Ishikawa (cell line): ENCODE measurements around the gene SMARCB1.

Experiments used
- CEBPB ChIP-seq: IDR thresholded peaks from 2 replicates; pipeline ENCODE4 v1.6.1; 2012
- CREB1 ChIP-seq: IDR thresholded peaks from 2 replicates; pipeline ENCODE4 v1.6.1; 2012; ENCODE audit warnings: low read depth
- EGR1 ChIP-seq: IDR thresholded peaks from 2 replicates; pipeline ENCODE4 v1.6.1; 2012
- EP300 ChIP-seq: IDR thresholded peaks from 2 replicates; pipeline ENCODE4 v1.6.1; 2012; ENCODE audit warnings: borderline replicate concordance
- FOXM1 ChIP-seq: IDR thresholded peaks from 2 replicates; pipeline ENCODE4 v1.6.1; 2012; ENCODE audit warnings: low read depth, borderline replicate concordance
- NFIC ChIP-seq: IDR thresholded peaks from 2 replicates; pipeline ENCODE4 v1.6.1; 2012
- RAD21 ChIP-seq: IDR thresholded peaks from 2 replicates; pipeline ENCODE4 v1.6.1; 2012; ENCODE audit warnings: low read depth
- TAF1 ChIP-seq: IDR thresholded peaks from 2 replicates; pipeline ENCODE4 v1.6.1; 2012; ENCODE audit warnings: low read depth, mild to moderate bottlenecking
- TCF12 ChIP-seq: IDR thresholded peaks from 2 replicates; pipeline ENCODE4 v1.6.1; 2012; ENCODE audit warnings: low read depth
- TEAD4 ChIP-seq: IDR thresholded peaks from 2 replicates; pipeline ENCODE4 v1.6.1; 2012
- USF1 ChIP-seq: IDR thresholded peaks from 2 replicates; pipeline ENCODE4 v1.6.1; 2012
- YY1 ChIP-seq: IDR thresholded peaks from 2 replicates; pipeline ENCODE4 v1.6.1; 2012; ENCODE audit warnings: low read depth
- ZBTB7A ChIP-seq: IDR thresholded peaks from 2 replicates; pipeline ENCODE4 v1.6.1; 2012; ENCODE audit warnings: low read depth
- TF ChIP-seq, protein P1 (sequence below): IDR thresholded peaks from 2 replicates; pipeline ENCODE4 v1.6.1; 2012; ENCODE audit warnings: low read depth, mild to moderate bottlenecking
- TF ChIP-seq, protein P2 (sequence below): IDR thresholded peaks from 2 replicates; pipeline ENCODE4 v1.6.1; 2012

SMARCB1 gene

GRCh38 chr22:23800297-23801237 lies 13.8 kb downstream of the SMARCB1 start:
- TF ChIP-seq TAF1 (no peak), EGR1 (no peak), ZBTB7A (no peak), NFIC (no peak)

GRCh38 chr22:23801238-23801821 lies 14.6 kb downstream of the SMARCB1 start:
- TF ChIP-seq, protein P1, sequence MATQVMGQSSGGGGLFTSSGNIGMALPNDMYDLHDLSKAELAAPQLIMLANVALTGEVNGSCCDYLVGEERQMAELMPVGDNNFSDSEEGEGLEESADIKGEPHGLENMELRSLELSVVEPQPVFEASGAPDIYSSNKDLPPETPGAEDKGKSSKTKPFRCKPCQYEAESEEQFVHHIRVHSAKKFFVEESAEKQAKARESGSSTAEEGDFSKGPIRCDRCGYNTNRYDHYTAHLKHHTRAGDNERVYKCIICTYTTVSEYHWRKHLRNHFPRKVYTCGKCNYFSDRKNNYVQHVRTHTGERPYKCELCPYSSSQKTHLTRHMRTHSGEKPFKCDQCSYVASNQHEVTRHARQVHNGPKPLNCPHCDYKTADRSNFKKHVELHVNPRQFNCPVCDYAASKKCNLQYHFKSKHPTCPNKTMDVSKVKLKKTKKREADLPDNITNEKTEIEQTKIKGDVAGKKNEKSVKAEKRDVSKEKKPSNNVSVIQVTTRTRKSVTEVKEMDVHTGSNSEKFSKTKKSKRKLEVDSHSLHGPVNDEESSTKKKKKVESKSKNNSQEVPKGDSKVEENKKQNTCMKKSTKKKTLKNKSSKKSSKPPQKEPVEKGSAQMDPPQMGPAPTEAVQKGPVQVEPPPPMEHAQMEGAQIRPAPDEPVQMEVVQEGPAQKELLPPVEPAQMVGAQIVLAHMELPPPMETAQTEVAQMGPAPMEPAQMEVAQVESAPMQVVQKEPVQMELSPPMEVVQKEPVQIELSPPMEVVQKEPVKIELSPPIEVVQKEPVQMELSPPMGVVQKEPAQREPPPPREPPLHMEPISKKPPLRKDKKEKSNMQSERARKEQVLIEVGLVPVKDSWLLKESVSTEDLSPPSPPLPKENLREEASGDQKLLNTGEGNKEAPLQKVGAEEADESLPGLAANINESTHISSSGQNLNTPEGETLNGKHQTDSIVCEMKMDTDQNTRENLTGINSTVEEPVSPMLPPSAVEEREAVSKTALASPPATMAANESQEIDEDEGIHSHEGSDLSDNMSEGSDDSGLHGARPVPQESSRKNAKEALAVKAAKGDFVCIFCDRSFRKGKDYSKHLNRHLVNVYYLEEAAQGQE: no peak

DNA sequence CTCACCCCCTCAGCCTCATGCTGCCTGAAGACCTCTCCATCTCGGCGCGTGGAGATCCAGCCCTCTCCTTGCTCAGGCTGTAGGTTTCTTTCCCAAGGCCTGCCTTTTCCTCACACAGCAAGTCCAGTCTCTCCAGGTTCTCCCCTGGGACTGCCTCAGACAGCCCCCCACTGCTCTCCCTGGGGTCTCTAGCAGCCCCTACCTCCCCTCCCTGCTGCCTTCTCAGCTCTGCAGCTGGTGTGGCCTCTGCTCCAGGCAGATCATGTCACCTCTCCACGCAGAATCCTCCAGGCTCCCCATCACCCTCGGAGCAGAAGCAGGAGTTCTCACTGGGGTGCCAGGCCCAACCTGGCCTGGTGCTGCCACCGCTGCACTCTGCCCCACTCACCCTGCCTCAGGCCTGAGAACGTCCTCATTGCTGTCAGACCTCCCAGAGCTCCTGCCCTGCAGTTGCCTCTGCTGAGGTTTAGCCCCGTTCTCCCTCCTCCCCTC lies 15.2 kb downstream of the SMARCB1 start:
- TF ChIP-seq EP300: no peak
- TF ChIP-seq TCF12: no peak

- no peak for TF ChIP-seq YY1
- no peak for TF ChIP-seq TCF12
- TF ChIP-seq EP300: no peak
- TF ChIP-seq CREB1: no peak
- no peak for TF ChIP-seq CEBPB
- TF ChIP-seq USF1: no peak
- TF ChIP-seq EGR1: no peak
- TF ChIP-seq ZBTB7A: no peak
- TF ChIP-seq, protein P1: no peak
- no peak for TF ChIP-seq RAD21
- TF ChIP-seq TAF1: no peak
- TF ChIP-seq NFIC: no peak
- no peak for TF ChIP-seq TEAD4
- no peak for TF ChIP-seq FOXM1
- TF ChIP-seq, protein P2, sequence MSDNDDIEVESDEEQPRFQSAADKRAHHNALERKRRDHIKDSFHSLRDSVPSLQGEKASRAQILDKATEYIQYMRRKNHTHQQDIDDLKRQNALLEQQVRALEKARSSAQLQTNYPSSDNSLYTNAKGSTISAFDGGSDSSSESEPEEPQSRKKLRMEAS: no peak
Observed at GRCh38 chr22:23803001-23803819, 16.4 kb downstream of the SMARCB1 start.

DNA sequence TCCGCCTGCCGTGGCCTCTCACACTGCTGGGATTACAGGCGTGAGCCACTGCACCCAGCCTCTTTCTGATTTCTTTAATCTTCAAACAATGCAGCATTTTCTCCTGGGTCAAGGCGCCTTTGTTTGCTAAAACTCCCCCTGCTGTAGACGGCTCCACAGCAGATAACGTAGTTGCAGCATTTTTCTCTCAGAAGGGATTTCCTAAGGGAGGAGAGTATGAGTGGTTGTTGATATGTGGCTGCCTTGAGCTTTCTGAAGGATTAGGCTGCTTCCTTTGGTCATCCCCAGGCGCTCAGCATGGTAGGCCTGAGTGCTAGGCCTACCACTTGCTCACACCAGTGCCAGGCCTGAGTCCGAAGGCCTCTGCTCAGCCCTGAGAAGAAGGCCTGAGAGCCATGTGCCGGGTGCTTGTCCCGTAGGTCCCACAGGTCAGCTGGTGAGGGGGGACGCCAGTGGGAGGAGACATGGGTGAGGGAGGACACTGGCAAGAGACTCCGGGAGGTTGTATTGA lies 18.1 kb downstream of the SMARCB1 start:
- TF ChIP-seq USF1 (no peak), EGR1 (no peak), NFIC (no peak), CEBPB (no peak), TCF12 (no peak), TAF1 (no peak), YY1 (no peak), EP300 (no peak), ZBTB7A (no peak), TEAD4 (no peak), FOXM1 (no peak)
- TF ChIP-seq, protein P2: no peak
- TF ChIP-seq, protein P1: no peak
